ENCODE measurements around the gene CEACAM21.
A peak's percentile ranks its signal among the peaks of the same experiment; 100 is the strongest.

CEACAM21 gene

GRCh38 chr19:41591951-41592562 is 16.1 kb downstream of the CEACAM21 start:
- H3K14ac ChIP-seq (ENCODE audit: low read length) = no peak overlapping the region
- H4K91ac ChIP-seq (ENCODE audit: low read depth, low read length, poor library complexity) = no peak overlapping the region
- no peak overlapping the region for H3K4me3 ChIP-seq (ENCODE audit: low read length in 2 of 2)
- no peak overlapping the region for H2BK15ac ChIP-seq (ENCODE audit: low read length)
- no peak overlapping the region for H3K9ac ChIP-seq (ENCODE audit: low read depth, low read length, poor library complexity)
- no peak overlapping the region for H2BK12ac ChIP-seq (ENCODE audit: low read length)
- no peaks in the 10 kb centered on the region for H3K4me1 ChIP-seq (ENCODE audit: control insufficient read depth in 2 of 2, insufficient read depth in 1 of 2, low read depth in 1 of 2, low read length in 2 of 2)
- H3K9me3 ChIP-seq (replicated peaks in 1 of 2; ENCODE audit: control insufficient read depth in 2 of 2, insufficient read depth in 1 of 2, low read depth in 1 of 2, low read length in 2 of 2) = peaks cover 0 to 10% of the 10 kb centered on the region in 2 donors
- no peak overlapping the region for H3K18ac ChIP-seq (ENCODE audit: low read length)
- H2BK5ac ChIP-seq (ENCODE audit: low read length) = no peak overlapping the region
- H3K79me1 ChIP-seq (ENCODE audit: low read depth, low read length) = no peaks in the 10 kb centered on the region
- H3K23ac ChIP-seq (ENCODE audit: low read depth, low read length, poor library complexity) = peak overlapping the region; percentile 34
- no peak overlapping the region for H3K4ac ChIP-seq (ENCODE audit: low read length)
- no peak overlapping the region for H4K8ac ChIP-seq (ENCODE audit: low read depth, low read length)
- WGBS, 2 donors (ENCODE audit: extremely low coverage in 2 of 2, insufficient read length in 2 of 2, insufficient replicate concordance in 1 of 2) = no CpG with 5 or more reads among the region's 5 CpGs
- H3K27ac ChIP-seq (replicated peaks; ENCODE audit: low read length) = no peak overlapping the region
- H3K27me3 ChIP-seq (ENCODE audit: control insufficient read depth in 3 of 3, insufficient read depth in 3 of 3, low read depth in 1 of 3, low read length in 3 of 3) = peaks cover 2 to 3% (median 2%) of the 10 kb centered on the region in 3 experiments
- no peak overlapping the region for H2AFZ ChIP-seq (ENCODE audit: low read length)
- H2AK5ac ChIP-seq (ENCODE audit: low read depth, low read length) = no peak overlapping the region
- H3K4me2 ChIP-seq (ENCODE audit: insufficient read depth, low read length, poor library complexity, severe bottlenecking) = no peak overlapping the region
- no peak overlapping the region for H2BK120ac ChIP-seq (ENCODE audit: low read depth, low read length)
- H3K36me3 ChIP-seq (replicated peaks in 1 of 2; ENCODE audit: control insufficient read depth in 2 of 2, insufficient read depth in 2 of 2, low read length in 2 of 2) = no peaks in the 10 kb centered on the region
- DNase-seq (ENCODE audit: low spot score) = no peak

- H3K9ac ChIP-seq (ENCODE audit: low read depth, low read length, poor library complexity) = no peak overlapping the region
- H2BK5ac ChIP-seq (ENCODE audit: low read length) = no peak overlapping the region
- H3K79me1 ChIP-seq (ENCODE audit: low read depth, low read length) = no peaks in the 10 kb centered on the region
- H3K4me3 ChIP-seq (ENCODE audit: low read length in 2 of 2) = no peak overlapping the region
- peaks cover 2 to 7% (median 3%) of the 10 kb centered on the region in 3 experiments for H3K27me3 ChIP-seq (ENCODE audit: control insufficient read depth in 3 of 3, insufficient read depth in 3 of 3, low read depth in 1 of 3, low read length in 3 of 3)
- no peak overlapping the region for H2BK120ac ChIP-seq (ENCODE audit: low read depth, low read length)
- no peak overlapping the region for H4K91ac ChIP-seq (ENCODE audit: low read depth, low read length, poor library complexity)
- H2BK12ac ChIP-seq (ENCODE audit: low read length) = no peak overlapping the region
- H3K4ac ChIP-seq (ENCODE audit: low read length) = no peak overlapping the region
- no peak overlapping the region for H2BK15ac ChIP-seq (ENCODE audit: low read length)
- H2AK5ac ChIP-seq (ENCODE audit: low read depth, low read length) = no peak overlapping the region
- WGBS, 2 donors (ENCODE audit: extremely low coverage in 2 of 2, insufficient read length in 2 of 2, insufficient replicate concordance in 1 of 2) = no CpG with 5 or more reads among the region's 4 CpGs
- no peak overlapping the region for H3K18ac ChIP-seq (ENCODE audit: low read length)
- no peak overlapping the region for H4K8ac ChIP-seq (ENCODE audit: low read depth, low read length)
- no peak overlapping the region for H3K27ac ChIP-seq (replicated peaks; ENCODE audit: low read length)
- H3K23ac ChIP-seq (ENCODE audit: low read depth, low read length, poor library complexity) = no peak overlapping the region
- DNase-seq (ENCODE audit: low spot score) = no peak
- H3K9me3 ChIP-seq (replicated peaks in 1 of 2; ENCODE audit: control insufficient read depth in 2 of 2, insufficient read depth in 1 of 2, low read depth in 1 of 2, low read length in 2 of 2) = peaks cover 0 to 3% of the 10 kb centered on the region in 2 donors
- H3K4me1 ChIP-seq (ENCODE audit: control insufficient read depth in 2 of 2, insufficient read depth in 1 of 2, low read depth in 1 of 2, low read length in 2 of 2) = no peaks in the 10 kb centered on the region
- H3K4me2 ChIP-seq (ENCODE audit: insufficient read depth, low read length, poor library complexity, severe bottlenecking) = no peak overlapping the region
- H3K36me3 ChIP-seq (replicated peaks in 1 of 2; ENCODE audit: control insufficient read depth in 2 of 2, insufficient read depth in 2 of 2, low read length in 2 of 2) = no peaks in the 10 kb centered on the region
- H2AFZ ChIP-seq (ENCODE audit: low read length) = no peak overlapping the region
- no peak overlapping the region for H3K14ac ChIP-seq (ENCODE audit: low read length)
Measured at GRCh38 chr19:41595258-41595889, 19.4 kb downstream of the CEACAM21 start.

GRCh38 chr19:41595890-41596280 is 19.9 kb downstream of the CEACAM21 start:
- Histone ChIP-seq H3K27me3 (ENCODE audit: control insufficient read depth in 3 of 3, insufficient read depth in 3 of 3, low read depth in 1 of 3, low read length in 3 of 3) (peaks cover 2 to 10% (median 3%) of the 10 kb centered on the region in 3 experiments), H2BK15ac (ENCODE audit: low read length) (no peak overlapping the region), H3K9ac (ENCODE audit: low read depth, low read length, poor library complexity) (no peak overlapping the region), H4K91ac (ENCODE audit: low read depth, low read length, poor library complexity) (no peak overlapping the region), H3K23ac (ENCODE audit: low read depth, low read length, poor library complexity) (no peak overlapping the region), H3K4me2 (ENCODE audit: insufficient read depth, low read length, poor library complexity, severe bottlenecking) (no peak overlapping the region), H3K14ac (ENCODE audit: low read length) (no peak overlapping the region), H3K4me1 (ENCODE audit: control insufficient read depth in 2 of 2, insufficient read depth in 1 of 2, low read depth in 1 of 2, low read length in 2 of 2) (no peaks in the 10 kb centered on the region), H2AK5ac (ENCODE audit: low read depth, low read length) (no peak overlapping the region), H3K4ac (ENCODE audit: low read length) (no peak overlapping the region), H4K8ac (ENCODE audit: low read depth, low read length) (no peak overlapping the region), H3K36me3 (replicated peaks in 1 of 2; ENCODE audit: control insufficient read depth in 2 of 2, insufficient read depth in 2 of 2, low read length in 2 of 2) (no peaks in the 10 kb centered on the region), H2BK5ac (ENCODE audit: low read length) (no peak overlapping the region), H2AFZ (ENCODE audit: low read length) (no peak overlapping the region), H2BK12ac (ENCODE audit: low read length) (no peak overlapping the region), H3K79me1 (ENCODE audit: low read depth, low read length) (no peaks in the 10 kb centered on the region), H2BK120ac (ENCODE audit: low read depth, low read length) (no peak overlapping the region), H3K4me3 (ENCODE audit: low read length in 2 of 2) (no peak overlapping the region), H3K27ac (replicated peaks; ENCODE audit: low read length) (no peak overlapping the region), H3K9me3 (replicated peaks in 1 of 2; ENCODE audit: control insufficient read depth in 2 of 2, insufficient read depth in 1 of 2, low read depth in 1 of 2, low read length in 2 of 2) (peaks cover 0 to 5% of the 10 kb centered on the region in 2 donors), H3K18ac (ENCODE audit: low read length) (no peak overlapping the region)
- no peak for DNase-seq (ENCODE audit: low spot score)
- no CpG with 5 or more reads among the region's 3 CpGs for WGBS, 2 donors (ENCODE audit: extremely low coverage in 2 of 2, insufficient read length in 2 of 2, insufficient replicate concordance in 1 of 2)

- Histone ChIP-seq H3K79me1 (ENCODE audit: low read depth, low read length) (no peaks in the 10 kb centered on the region), H3K14ac (ENCODE audit: low read length) (no peak overlapping the region), H3K9ac (ENCODE audit: low read depth, low read length, poor library complexity) (no peak overlapping the region), H3K23ac (ENCODE audit: low read depth, low read length, poor library complexity) (no peak overlapping the region), H3K4ac (ENCODE audit: low read length) (no peak overlapping the region), H2BK15ac (ENCODE audit: low read length) (no peak overlapping the region), H3K18ac (ENCODE audit: low read length) (no peak overlapping the region), H3K4me1 (ENCODE audit: control insufficient read depth in 2 of 2, insufficient read depth in 1 of 2, low read depth in 1 of 2, low read length in 2 of 2) (no peaks in the 10 kb centered on the region), H2AFZ (ENCODE audit: low read length) (no peak overlapping the region), H2BK120ac (ENCODE audit: low read depth, low read length) (no peak overlapping the region), H2BK12ac (ENCODE audit: low read length) (no peak overlapping the region), H2AK5ac (ENCODE audit: low read depth, low read length) (no peak overlapping the region), H3K4me2 (ENCODE audit: insufficient read depth, low read length, poor library complexity, severe bottlenecking) (no peak overlapping the region), H3K36me3 (replicated peaks in 1 of 2; ENCODE audit: control insufficient read depth in 2 of 2, insufficient read depth in 2 of 2, low read length in 2 of 2) (no peaks in the 10 kb centered on the region), H3K9me3 (replicated peaks in 1 of 2; ENCODE audit: control insufficient read depth in 2 of 2, insufficient read depth in 1 of 2, low read depth in 1 of 2, low read length in 2 of 2) (peaks cover 0 to 5% of the 10 kb centered on the region in 2 donors), H2BK5ac (ENCODE audit: low read length) (no peak overlapping the region), H3K27ac (replicated peaks; ENCODE audit: low read length) (no peak overlapping the region), H3K4me3 (ENCODE audit: low read length in 2 of 2) (no peak overlapping the region), H3K27me3 (ENCODE audit: control insufficient read depth in 3 of 3, insufficient read depth in 3 of 3, low read depth in 1 of 3, low read length in 3 of 3) (peaks cover 2 to 17% (median 3%) of the 10 kb centered on the region in 3 experiments), H4K8ac (ENCODE audit: low read depth, low read length) (no peak overlapping the region), H4K91ac (ENCODE audit: low read depth, low read length, poor library complexity) (no peak overlapping the region)
- WGBS, 2 donors (ENCODE audit: extremely low coverage in 2 of 2, insufficient read length in 2 of 2, insufficient replicate concordance in 1 of 2) = no CpG with 5 or more reads among the region's 10 CpGs
- DNase-seq (ENCODE audit: low spot score) = peak; percentile 57
Measured at GRCh38 chr19:41597600-41598041, 21.7 kb downstream of the CEACAM21 start.

Measured in neuronal stem cell (in vitro differentiated cells).